Astrocyte of the cerebellum (primary cell): ENCODE measurements around the gene BOD1L1.
A peak's percentile ranks its signal among the peaks of the same experiment; 100 is the strongest.
"Not testable (repeated sequence)": the region's sequence is repeated elsewhere in the genome, so short reads cannot be mapped to it uniquely, and the experiment has no call there.

Source experiments
- DNase-seq: peaks from one replicate; pipeline ENCODE4 v3.0.0-alpha.2; 2011; ENCODE audit warnings: low read depth
- H3K4me3 ChIP-seq: 2 replicates; pipeline ENCODE4 v1.5.1; 2011; ENCODE audit warnings: mild to moderate bottlenecking, low read depth, low read length, moderate library complexity
- CTCF ChIP-seq: IDR thresholded peaks from 2 replicates; pipeline ENCODE4 v1.5.1; 2012; ENCODE audit warnings: low read length, low read depth, moderate library complexity, mild to moderate bottlenecking; ENCODE audit errors: missing control alignments
- in situ Hi-C: cut with HindIII; loops from 2 replicates; pipeline ENCODE4 v1.10.0; 2017; ENCODE audit warnings: low sequenced_read_pairs

BOD1L1 gene

GRCh38 chr4:13570916-13571315 is 56.6 kb downstream of the BOD1L1 start:
- TF ChIP-seq CTCF, result no peak
- DNase-seq, result no peak
- no peak overlapping the region for H3K4me3 ChIP-seq
- in situ Hi-C loops, result no loop called here

GRCh38 chr4:13567125-13567524 is 60.4 kb downstream of the BOD1L1 start:
- TF ChIP-seq CTCF, result no peak
- no peak for DNase-seq
- in situ Hi-C loops, result no loop called here
- no peak overlapping the region for H3K4me3 ChIP-seq

- DNase-seq, result no peak
- TF ChIP-seq CTCF, result no peak
- H3K4me3 ChIP-seq, result no peak overlapping the region
- in situ Hi-C loops, result no loop called here
Observed at GRCh38 chr4:13562876-13563275, 64.6 kb downstream of the BOD1L1 start.

- in situ Hi-C loops, result no loop called here
Observed at GRCh38 chr4:13561673-13562072, 65.9 kb downstream of the BOD1L1 start.

GRCh38 chr4:13560111-13560510 is 67.4 kb downstream of the BOD1L1 start:
- in situ Hi-C loops, H3K4me3 ChIP-seq, DNase-seq: not testable (repeated sequence)

More at GRCh38 chr4:13561673-13562072, 65.9 kb downstream of the BOD1L1 start:
- no peak for DNase-seq
- H3K4me3 ChIP-seq, result no peak overlapping the region
- TF ChIP-seq CTCF, result no peak

GRCh38 chr4:13559413-13559812 is 68.1 kb downstream of the BOD1L1 start:
- in situ Hi-C loops, result no loop called here
- TF ChIP-seq CTCF, result no peak
- no peak overlapping the region for H3K4me3 ChIP-seq
- peak; percentile 39 for DNase-seq

- H3K4me3 ChIP-seq, result no peak overlapping the region
- in situ Hi-C loops, result no loop called here
- no peak for TF ChIP-seq CTCF
Observed at GRCh38 chr4:13558881-13559280, 68.6 kb downstream of the BOD1L1 start.

More at GRCh38 chr4:13558881-13559280, 68.6 kb downstream of the BOD1L1 start:
- DNase-seq, result no peak
